B cell (primary cell): ENCODE measurements around the gene MFSD12. TPM values are rescaled to one million over a fixed set of nuclear protein-coding genes. Genes with fewer than 3 reads are reported as not detected.

Source experiments
- ATAC-seq: fragments of 200-7000 bp; cut with Tn5 transposase; one replicate; pipeline ENCODE4 v1.10.0; 2021; ENCODE audit warnings: low read depth, mild to moderate bottlenecking, moderate number of reproducible peaks, moderate library complexity
- CTCF ChIA-PET: fragments of 350-600 bp; sonication (Branson Sonifier 250); formaldehyde crosslinking; loops from one replicate; lab custom pipeline; 2021; ENCODE audit warnings: antibody characterized with exemption, inconsistent platforms; lab: Charles Lee
- POLR2A ChIA-PET: fragments of 350-600 bp; sonication (Branson Sonifier 250); formaldehyde crosslinking; loops from one replicate; lab custom pipeline; 2021; ENCODE audit warnings: antibody characterized with exemption; lab: Charles Lee
- DNase-seq: peaks from one replicate; pipeline ENCODE4 v3.0.0; 2013
- H2AFZ ChIP-seq: 2 replicates; pipeline ENCODE4 v1.6.1; 2012; ENCODE audit warnings: mild to moderate bottlenecking, low read depth, low read length; ENCODE audit not compliant: insufficient read depth, poor library complexity, severe bottlenecking
- H3K27ac ChIP-seq, 2 donors: 1 replicate in 1 of 2; 2 replicates in 1 of 2; pipeline ENCODE4 v1.5.1; 2012 to 2013; ENCODE audit warnings: low read length in 2 of 2, mild to moderate bottlenecking in 2 of 2, moderate library complexity in 1 of 2
- H3K27me3 ChIP-seq, 4 experiments: fragments of 200-600 bp in 1 of 4; sonication (generic) in 1 of 4; replicated peaks in 1 of 4; 1 replicate in 2 of 4; 2 replicates in 2 of 4; pipeline versions ENCODE4 v1.6.1 to v1.7.0; 2013 to 2016; ENCODE audit warnings: low read length in 3 of 4, mild to moderate bottlenecking in 2 of 4, mixed read lengths in 1 of 4, moderate library complexity in 1 of 4; ENCODE audit not compliant: insufficient read depth in 4 of 4, control insufficient read depth in 3 of 4; ENCODE audit errors: control extremely low read depth in 1 of 4
- H3K36me3 ChIP-seq, 2 experiments: replicated peaks in 1 of 2; 1 replicate in 1 of 2; 2 replicates in 1 of 2; pipeline versions ENCODE4 v1.6.1 to v1.7.1; 2013; ENCODE audit warnings: low read length in 1 of 2; ENCODE audit not compliant: insufficient read depth in 2 of 2, control insufficient read depth in 1 of 2; ENCODE audit errors: control extremely low read depth in 1 of 2, extremely low read depth in 1 of 2
- H3K4me1 ChIP-seq, 2 donors: fragments of 200-600 bp in 1 of 2; sonication (generic) in 1 of 2; 1 replicate in 1 of 2; 2 replicates in 1 of 2; pipeline versions ENCODE4 v1.5.1 to v1.6.1; 2013 to 2017; ENCODE audit warnings: low read length in 2 of 2; ENCODE audit not compliant: control insufficient read depth in 2 of 2, insufficient read depth in 2 of 2
- H3K4me2 ChIP-seq: replicated peaks from 2 replicates; pipeline ENCODE3; 2012; ENCODE audit warnings: mild to moderate bottlenecking, low read depth, low read length; ENCODE audit not compliant: poor library complexity, severe bottlenecking
- H3K4me3 ChIP-seq, 5 experiments: fragments of 200-600 bp in 1 of 5; sonication (generic) in 1 of 5; 1 replicate in 3 of 5; 2 replicates in 2 of 5; pipeline versions ENCODE4 v1.5.1 to v1.7.0; 2011 to 2016; ENCODE audit warnings: low read length in 4 of 5, mild to moderate bottlenecking in 4 of 5, low read depth in 2 of 5, control low read depth in 1 of 5, moderate library complexity in 1 of 5; ENCODE audit not compliant: insufficient read depth in 1 of 5; ENCODE audit errors: control extremely low read depth in 1 of 5, extremely low read depth in 1 of 5
- H3K79me2 ChIP-seq: fragments of 200-600 bp; sonication (generic); one replicate; pipeline ENCODE4 v1.6.0; 2016; ENCODE audit warnings: low read length; ENCODE audit not compliant: control insufficient read depth, insufficient read depth
- H3K9ac ChIP-seq: fragments of 200-600 bp; sonication (generic); 2 replicates; pipeline ENCODE4 v1.6.1; 2017; ENCODE audit warnings: mild to moderate bottlenecking, low read length, moderate library complexity
- H3K9me3 ChIP-seq, 3 donors: one replicate each; pipeline versions ENCODE4 v1.6.1 to v1.7.1; 2013; ENCODE audit warnings: low read length in 2 of 3; ENCODE audit not compliant: control insufficient read depth in 2 of 3, insufficient read depth in 1 of 3; ENCODE audit errors: control extremely low read depth in 1 of 3
- H4K20me1 ChIP-seq: 2 replicates; pipeline ENCODE4 v1.6.0; 2012; ENCODE audit warnings: mild to moderate bottlenecking, low read length; ENCODE audit not compliant: insufficient read depth, control insufficient read depth, poor library complexity, severe bottlenecking
- H3K27ac Mint-ChIP-seq: one replicate; pipeline ENCODE4 v1.8.0; 2021; ENCODE audit warnings: mixed read lengths
- H3K27me3 Mint-ChIP-seq: one replicate; pipeline ENCODE4 v1.8.0; 2021; ENCODE audit warnings: mixed read lengths
- H3K4me1 Mint-ChIP-seq: one replicate; pipeline ENCODE4 v1.8.0; 2021; ENCODE audit warnings: mixed read lengths
- H3K4me3 Mint-ChIP-seq: one replicate; pipeline ENCODE4 v1.8.0; 2021; ENCODE audit warnings: mixed read lengths
- H3K9me3 Mint-ChIP-seq: one replicate; pipeline ENCODE4 v1.8.0; 2022; ENCODE audit warnings: mixed read lengths; ENCODE audit not compliant: insufficient read depth
- EZH2 ChIP-seq: IDR thresholded peaks from 2 replicates; pipeline ENCODE4 v1.6.1; 2012; ENCODE audit warnings: borderline replicate concordance, low read depth, mild to moderate bottlenecking, moderate library complexity, low read length; ENCODE audit not compliant: insufficient read depth, poor library complexity, severe bottlenecking
- WGBS: methylation state at CpG from one replicate; pipeline ENCODE4 v1.1.5; 2013; ENCODE audit warnings: missing lambda C conversion rate; ENCODE audit not compliant: insufficient coverage; 5-methylcytosine and 5-hydroxymethylcytosine counted together
- intact Hi-C: fragments of 100-400 bp; cut with micrococcal nuclease; formaldehyde crosslinking; loops from one replicate; pipeline ENCODE4 v1.10.0; 2022
- polyA plus RNA-seq: library from polyadenylated mRNA; depleted of rRNA; stranded (reverse); fragments of >200 nt; gene quantifications from 2 replicates; pipeline ENCODE4 v1.2.3, GENCODE V29; 2012
- total RNA-seq, 2 donors: library from RNA; stranded (reverse); fragments of 120-200 nt in 1 of 2; gene quantifications; 1 replicate in 1 of 2; 2 replicates in 1 of 2; pipeline versions ENCODE4 v1.2.3 to v1.2.4, GENCODE V29; 2013 to 2022
- TF ChIP-seq, protein P1 (sequence below): fragments of 200-600 bp; IDR thresholded peaks from one replicate; pipeline ENCODE4 v1.8.0; 2022; ENCODE audit warnings: antibody characterized with exemption, mild to moderate bottlenecking

The MFSD12 gene
- total and polyA plus RNA-seq, 2 donors (not counting 1 experiment from before 2014, with no cell fraction given): 100 to 154 TPM

DNA sequence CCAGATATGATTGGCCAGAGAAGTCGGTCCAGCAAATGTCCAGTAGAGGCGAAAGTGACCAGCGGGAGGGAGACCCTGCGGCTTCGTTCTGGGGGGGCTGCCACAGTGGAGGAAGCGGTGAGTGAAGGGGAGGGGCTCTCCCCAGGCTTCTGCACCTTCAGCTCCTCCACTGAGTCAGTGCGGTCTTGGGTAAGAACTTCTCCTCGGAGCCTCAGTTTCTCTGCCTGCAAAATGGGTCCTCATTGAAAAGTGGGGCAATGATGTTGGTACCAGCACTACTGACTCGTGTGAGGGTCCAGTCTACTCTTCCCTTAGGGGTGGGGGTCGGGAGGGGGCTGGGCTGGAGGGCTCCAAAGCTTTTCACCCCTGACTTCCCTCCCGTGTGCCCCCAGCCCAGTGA, 32.1 kb upstream of the MFSD12 start:
- no peaks in the 10 kb centered on the region for H4K20me1 ChIP-seq
- H3K9me3 Mint-ChIP-seq: no peaks in the 10 kb centered on the region
- no peak overlapping the region for H3K27ac Mint-ChIP-seq
- ChIA-PET CTCF (interaction anchor here (0.7 kb wide), 1 partner anchor 44 kb away, joined by 3 read pairs; no protein-coding TSS in a partner anchor), POLR2A (interaction anchor here (0.5 to 0.6 kb wide), 2 partner anchors 133 to 1920 kb away, joined by 3 to 4 read pairs; no protein-coding TSS in a partner anchor)
- TF ChIP-seq EZH2: no peak
- TF ChIP-seq, protein P1, sequence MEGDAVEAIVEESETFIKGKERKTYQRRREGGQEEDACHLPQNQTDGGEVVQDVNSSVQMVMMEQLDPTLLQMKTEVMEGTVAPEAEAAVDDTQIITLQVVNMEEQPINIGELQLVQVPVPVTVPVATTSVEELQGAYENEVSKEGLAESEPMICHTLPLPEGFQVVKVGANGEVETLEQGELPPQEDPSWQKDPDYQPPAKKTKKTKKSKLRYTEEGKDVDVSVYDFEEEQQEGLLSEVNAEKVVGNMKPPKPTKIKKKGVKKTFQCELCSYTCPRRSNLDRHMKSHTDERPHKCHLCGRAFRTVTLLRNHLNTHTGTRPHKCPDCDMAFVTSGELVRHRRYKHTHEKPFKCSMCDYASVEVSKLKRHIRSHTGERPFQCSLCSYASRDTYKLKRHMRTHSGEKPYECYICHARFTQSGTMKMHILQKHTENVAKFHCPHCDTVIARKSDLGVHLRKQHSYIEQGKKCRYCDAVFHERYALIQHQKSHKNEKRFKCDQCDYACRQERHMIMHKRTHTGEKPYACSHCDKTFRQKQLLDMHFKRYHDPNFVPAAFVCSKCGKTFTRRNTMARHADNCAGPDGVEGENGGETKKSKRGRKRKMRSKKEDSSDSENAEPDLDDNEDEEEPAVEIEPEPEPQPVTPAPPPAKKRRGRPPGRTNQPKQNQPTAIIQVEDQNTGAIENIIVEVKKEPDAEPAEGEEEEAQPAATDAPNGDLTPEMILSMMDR: no peak
- no peak overlapping the region for H3K4me2 ChIP-seq
- H3K4me1 Mint-ChIP-seq: no peaks in the 10 kb centered on the region
- intact Hi-C loops: loop anchor here (5.0 kb wide), 1 partner anchor 118 kb away; the partner anchor contains the start of gene TJP3
- peaks cover 8 to 12% of the 10 kb centered on the region in 2 donors for H3K4me1 ChIP-seq
- peaks cover 0 to 13% (median 6%) of the 10 kb centered on the region in 4 experiments for H3K27me3 ChIP-seq
- no peak overlapping the region for H2AFZ ChIP-seq
- ATAC-seq (no peak), DNase-seq (no peak)
- H3K9me3 ChIP-seq: peaks cover 0 to 23% (median 0%) of the 10 kb centered on the region in 3 donors
- no peak overlapping the region for H3K4me3 Mint-ChIP-seq
- H3K36me3 ChIP-seq: no peaks in the 10 kb centered on the region
- H3K79me2 ChIP-seq: no peaks in the 10 kb centered on the region
- H3K27ac ChIP-seq: no peak overlapping the region
- WGBS: 95% methylated on average over 8 of the region's 11 CpGs
- no peaks in the 10 kb centered on the region for H3K27me3 Mint-ChIP-seq
- H3K4me3 ChIP-seq: no peak overlapping the region
- H3K9ac ChIP-seq: no peak overlapping the region

DNA sequence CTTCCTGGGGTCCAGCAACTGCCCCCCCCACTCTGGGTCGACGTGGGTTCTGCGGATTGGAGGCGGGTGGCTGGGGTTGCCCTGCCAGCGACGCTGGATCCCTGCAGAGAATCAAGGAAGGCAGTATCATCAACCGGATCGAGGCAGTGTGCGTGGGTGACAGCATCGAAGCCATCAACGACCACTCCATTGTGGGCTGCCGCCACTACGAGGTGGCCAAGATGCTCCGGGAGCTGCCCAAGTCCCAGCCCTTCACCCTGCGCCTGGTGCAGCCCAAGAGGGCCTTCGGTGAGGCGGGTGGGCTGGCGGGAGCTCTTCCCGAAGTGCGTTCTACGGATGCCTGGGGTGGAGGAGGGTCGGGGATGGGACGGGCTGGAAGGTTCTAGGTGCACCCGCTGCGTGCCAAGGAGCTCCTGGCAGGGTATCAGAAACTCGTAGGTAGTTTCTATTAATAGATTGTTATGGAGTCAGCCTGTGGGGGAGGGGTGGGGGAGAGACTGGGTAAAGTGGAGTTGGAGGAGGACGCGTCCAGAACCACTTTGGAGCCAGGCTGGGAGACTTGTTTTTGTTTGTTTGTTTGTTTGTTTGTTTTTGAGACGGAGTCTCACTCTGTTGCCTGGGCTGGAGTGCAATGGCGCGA, 29.4 kb upstream of the MFSD12 start:
- Mint-ChIP-seq H3K27me3 (no peaks in the 10 kb centered on the region), H3K4me3 (no peak overlapping the region), H3K4me1 (no peaks in the 10 kb centered on the region), H3K27ac (no peak overlapping the region), H3K9me3 (no peaks in the 10 kb centered on the region)
- Histone ChIP-seq H3K4me3 (no peak overlapping the region), H3K36me3 (no peaks in the 10 kb centered on the region), H3K4me1 (peaks cover 8 to 12% of the 10 kb centered on the region in 2 donors), H3K9ac (no peak overlapping the region), H3K27ac (no peak overlapping the region), H4K20me1 (no peaks in the 10 kb centered on the region), H3K27me3 (peaks cover 0 to 13% (median 6%) of the 10 kb centered on the region in 4 experiments), H3K4me2 (no peak overlapping the region), H3K9me3 (peaks cover 0 to 22% (median 0%) of the 10 kb centered on the region in 3 donors), H2AFZ (no peak overlapping the region), H3K79me2 (no peaks in the 10 kb centered on the region)
- CTCF ChIA-PET: interaction anchor here (1.0 to 2.0 kb wide), 3 partner anchors 16 to 42 kb away, joined by 3 to 5 read pairs (median 3); no protein-coding TSS in a partner anchor
- DNase-seq (no peak), ATAC-seq (no peak)
- POLR2A ChIA-PET: interaction anchor here (0.7 kb wide), 1 partner anchor 39 kb away, joined by 12 read pairs; no protein-coding TSS in a partner anchor
- no peak for TF ChIP-seq EZH2
- TF ChIP-seq, protein P1: no peak
- intact Hi-C loops: loop anchor here (1.0 to 5.0 kb wide), 2 partner anchors 31 to 120 kb away; partner anchors contain the start of gene TJP3
- WGBS: 94% methylated on average over 30 of the region's 31 CpGs
